Stimulated activated naive CD8-positive, alpha-beta T cell treated with anti-CD3 and anti-CD28 coated beads, Interleukin-15, amount 100 ng/mL, for 72 hours (primary cell): ENCODE results near the gene UCP2.

Experiments used
- ATAC-seq: fragments of 150-1000 bp; cut with Tn5 transposase; 2 replicates; pipeline ENCODE4 v1.10.0; 2021; ENCODE audit warnings: mild to moderate bottlenecking, moderate library complexity
- DNase-seq, 2 donors: peaks; one replicate each; pipeline ENCODE4 v3.0.0; 2021 to 2022
- H3K27ac Mint-ChIP-seq, 2 donors: one replicate each; pipeline ENCODE4 v1.8.0; 2022; ENCODE audit warnings: mild to moderate bottlenecking in 2 of 2, mixed read lengths in 2 of 2, moderate library complexity in 2 of 2
- H3K27me3 Mint-ChIP-seq: one replicate; pipeline ENCODE4 v1.8.0; 2022; ENCODE audit warnings: mixed read lengths
- H3K4me1 Mint-ChIP-seq: one replicate; pipeline ENCODE4 v1.8.0; 2022; ENCODE audit warnings: mild to moderate bottlenecking, mixed read lengths
- H3K4me3 Mint-ChIP-seq, 2 donors: one replicate each; pipeline ENCODE4 v1.8.0; 2022; ENCODE audit warnings: mild to moderate bottlenecking in 2 of 2, mixed read lengths in 2 of 2, moderate library complexity in 1 of 2
- H3K9me3 Mint-ChIP-seq, 2 donors: one replicate each; pipeline ENCODE4 v1.8.0; 2022; ENCODE audit warnings: mixed read lengths in 2 of 2

UCP2 gene

GRCh38 chr11:73982595-73982989 is at the start of gene UCP2:
UCP2 (minus strand) TSS chr11:73982843; CDS start chr11:73978378, 4,465 bp downstream.
- H3K9me3 Mint-ChIP-seq = no peaks in the 10 kb centered on the region
- DNase-seq (peak; percentile 83 to 85), ATAC-seq (peak; percentile 80)
- H3K27ac Mint-ChIP-seq = peak within 1 kb of the TSS; percentile 98 to 99
- peak within 1 kb of the TSS; percentile 95 to 96 for H3K4me3 Mint-ChIP-seq
- peaks cover 63% of the 10 kb centered on the region for H3K4me1 Mint-ChIP-seq
- no peaks in the 10 kb centered on the region for H3K27me3 Mint-ChIP-seq

- Mint-ChIP-seq H3K27me3 (no peaks in the 10 kb centered on the region), H3K4me3 (peak overlapping the region; percentile 58 to 60), H3K9me3 (no peaks in the 10 kb centered on the region), H3K27ac (peak overlapping the region; percentile 68 to 86), H3K4me1 (peaks cover 31% of the 10 kb centered on the region)
- ATAC-seq (peak; percentile 87), DNase-seq (no peak)
These were observed 48.4 kb upstream of the UCP2 start for GRCh38 chr11:74030723-74031676.

- DNase-seq = no peak
- ATAC-seq = peak; percentile 24
- peak overlapping the region; percentile 7 to 35 for H3K4me3 Mint-ChIP-seq
- H3K27me3 Mint-ChIP-seq = no peaks in the 10 kb centered on the region
- H3K4me1 Mint-ChIP-seq = peaks cover 42% of the 10 kb centered on the region
- peak overlapping the region in 1 of 2 donors; percentile 76 for H3K27ac Mint-ChIP-seq
- no peaks in the 10 kb centered on the region for H3K9me3 Mint-ChIP-seq
These were observed 43.0 kb upstream of the UCP2 start for GRCh38 chr11:74025467-74026166.

GRCh38 chr11:74024261-74025029 is 41.8 kb upstream of the UCP2 start:
- H3K27ac Mint-ChIP-seq = peak overlapping the region; percentile 84 to 95
- no peaks in the 10 kb centered on the region for H3K9me3 Mint-ChIP-seq
- H3K4me1 Mint-ChIP-seq = peaks cover 36% of the 10 kb centered on the region
- H3K27me3 Mint-ChIP-seq = no peaks in the 10 kb centered on the region
- H3K4me3 Mint-ChIP-seq = peak overlapping the region in 1 of 2 donors; percentile 37
- ATAC-seq (peak; percentile 67), DNase-seq (peak in 1 of 2 donors; percentile 81)

GRCh38 chr11:74023276-74023675 is 40.6 kb upstream of the UCP2 start:
- Mint-ChIP-seq H3K9me3 (no peaks in the 10 kb centered on the region), H3K27me3 (no peaks in the 10 kb centered on the region), H3K4me3 (no peak overlapping the region), H3K27ac (peak overlapping the region in 1 of 2 donors; percentile 21), H3K4me1 (peaks cover 36% of the 10 kb centered on the region)
- no peak for ATAC-seq
- no peak for DNase-seq

- H3K9me3 Mint-ChIP-seq = no peaks in the 10 kb centered on the region
- no peak for ATAC-seq
- H3K27ac Mint-ChIP-seq = no peak overlapping the region
- DNase-seq = no peak
- H3K4me3 Mint-ChIP-seq = no peak overlapping the region
- peaks cover 31% of the 10 kb centered on the region for H3K4me1 Mint-ChIP-seq
- H3K27me3 Mint-ChIP-seq = no peaks in the 10 kb centered on the region
These were observed 39.9 kb upstream of the UCP2 start for GRCh38 chr11:74022546-74022945.

- ATAC-seq (no peak), DNase-seq (no peak)
- H3K9me3 Mint-ChIP-seq = no peaks in the 10 kb centered on the region
- H3K4me3 Mint-ChIP-seq = no peak overlapping the region
- H3K27me3 Mint-ChIP-seq = no peaks in the 10 kb centered on the region
- no peak overlapping the region for H3K27ac Mint-ChIP-seq
- peaks cover 35% of the 10 kb centered on the region for H3K4me1 Mint-ChIP-seq
These were observed 39.4 kb upstream of the UCP2 start for GRCh38 chr11:74021998-74022397.

GRCh38 chr11:74020539-74020938 is 37.9 kb upstream of the UCP2 start:
- Mint-ChIP-seq H3K27me3 (no peaks in the 10 kb centered on the region), H3K4me1 (peaks cover 37% of the 10 kb centered on the region), H3K27ac (no peak overlapping the region), H3K9me3 (no peaks in the 10 kb centered on the region), H3K4me3 (no peak overlapping the region)
- no peak for ATAC-seq
- no peak for DNase-seq

GRCh38 chr11:74019860-74020259 is 37.2 kb upstream of the UCP2 start:
- Mint-ChIP-seq H3K27me3 (no peaks in the 10 kb centered on the region), H3K4me1 (peaks cover 40% of the 10 kb centered on the region), H3K9me3 (no peaks in the 10 kb centered on the region), H3K4me3 (peak overlapping the region in 1 of 2 donors; percentile 34), H3K27ac (peak overlapping the region in 1 of 2 donors; percentile 68)
- ATAC-seq = peak; percentile 94
- DNase-seq = peak; percentile 48 to 82

- ATAC-seq = peak; percentile 3
- Mint-ChIP-seq H3K27me3 (no peaks in the 10 kb centered on the region), H3K9me3 (no peaks in the 10 kb centered on the region), H3K4me3 (peak overlapping the region in 1 of 2 donors; percentile 34), H3K4me1 (peaks cover 43% of the 10 kb centered on the region), H3K27ac (peak overlapping the region in 1 of 2 donors; percentile 84)
- DNase-seq = no peak
These were observed 36.6 kb upstream of the UCP2 start for GRCh38 chr11:74019104-74019738.

GRCh38 chr11:74018331-74019005 is 35.8 kb upstream of the UCP2 start:
- Mint-ChIP-seq H3K9me3 (no peaks in the 10 kb centered on the region), H3K27me3 (no peaks in the 10 kb centered on the region), H3K4me3 (no peak overlapping the region), H3K4me1 (peaks cover 40% of the 10 kb centered on the region), H3K27ac (peak overlapping the region in 1 of 2 donors; percentile 84)
- no peak for DNase-seq
- ATAC-seq = no peak

- H3K27ac Mint-ChIP-seq = no peak overlapping the region
- peaks cover 42% of the 10 kb centered on the region for H3K4me1 Mint-ChIP-seq
- no peak overlapping the region for H3K4me3 Mint-ChIP-seq
- no peak for ATAC-seq
- no peaks in the 10 kb centered on the region for H3K27me3 Mint-ChIP-seq
- no peak for DNase-seq
- no peaks in the 10 kb centered on the region for H3K9me3 Mint-ChIP-seq
These were observed 35.0 kb upstream of the UCP2 start for GRCh38 chr11:74017631-74018030.

- H3K27ac Mint-ChIP-seq = no peak overlapping the region
- H3K4me1 Mint-ChIP-seq = peaks cover 58% of the 10 kb centered on the region
- no peaks in the 10 kb centered on the region for H3K9me3 Mint-ChIP-seq
- no peak for DNase-seq
- no peaks in the 10 kb centered on the region for H3K27me3 Mint-ChIP-seq
- H3K4me3 Mint-ChIP-seq = no peak overlapping the region
- ATAC-seq = no peak
These were observed 33.5 kb upstream of the UCP2 start for GRCh38 chr11:74015919-74016684.

GRCh38 chr11:74014880-74015279 is 32.2 kb upstream of the UCP2 start:
- no peak for DNase-seq
- Mint-ChIP-seq H3K27me3 (no peaks in the 10 kb centered on the region), H3K4me1 (peaks cover 70% of the 10 kb centered on the region), H3K9me3 (no peaks in the 10 kb centered on the region), H3K27ac (peak overlapping the region in 1 of 2 donors; percentile 65), H3K4me3 (no peak overlapping the region)
- ATAC-seq = no peak
